HCT116 (cell line): ENCODE data around the gene EYA2. TPM values are rescaled to one million over a fixed set of nuclear protein-coding genes. Genes with fewer than 3 reads are reported as not detected.
A peak's percentile ranks its signal among the peaks of the same experiment; 100 is the strongest.

Experiments used
- ATAC-seq: fragments of 200-7000 bp; cut with Tn5 transposase; 2 replicates; pipeline ENCODE4 v1.9.1; 2020; ENCODE audit warnings: mild to moderate bottlenecking, moderate library complexity
- BruUV-seq: library from RNA; stranded (reverse); fragments of 400-500 nt; replicated peaks from 2 replicates; lab custom pipeline; 2021; lab: Mats Ljungman, UMichigan
- CTCF ChIA-PET: fragments of 300-600 bp; sonication (Branson Sonifier 250); formaldehyde crosslinking; loops from one replicate; lab custom pipeline; 2021; ENCODE audit warnings: antibody characterized with exemption; lab: Charles Lee
- POLR2A ChIA-PET: fragments of 300-600, 350-600 bp; sonication (Branson Sonifier 250); formaldehyde crosslinking; loops from one replicate; lab custom pipeline; 2021; ENCODE audit warnings: antibody characterized with exemption; lab: Charles Lee
- RAD21 ChIA-PET, 2 experiments: fragments of 300-600 bp; sonication (Branson Sonifier 250); formaldehyde crosslinking; loops; one replicate each; lab custom pipeline; 2023; ENCODE audit warnings: low total read pairs in 2 of 2; ENCODE audit not compliant: uncharacterized antibody in 2 of 2, unreplicated experiment in 2 of 2, low non-redundant PET in 1 of 2; lab: Charles Lee
- DNase-seq: peaks from one replicate; pipeline ENCODE4 v3.0.0-alpha.2; 2010; ENCODE audit warnings: low read depth, low spot score
- H2AFZ ChIP-seq: fragments of 200-600 bp; shearing (Covaris generic), sonication (generic); 2 replicates; pipeline ENCODE4 v1.6.1; 2017; ENCODE audit warnings: low read depth, mixed run types, mixed read lengths, antibody characterized with exemption, low read length; ENCODE audit not compliant: poor library complexity, severe bottlenecking
- H3K27ac ChIP-seq: 2 replicates; pipeline ENCODE4 v1.5.1; 2012; ENCODE audit warnings: low read depth, low read length
- H3K27me3 ChIP-seq: fragments of 200-600 bp; sonication (generic); 2 replicates; pipeline ENCODE4 v1.6.1; 2016; ENCODE audit warnings: mixed run types, low read length, mixed read lengths; ENCODE audit not compliant: insufficient read depth
- H3K36me3 ChIP-seq, 2 experiments: fragments of 200-500 bp in 1 of 2; fragments of 200-600 bp in 1 of 2; sonication (Bioruptor generic) in 1 of 2; sonication (generic) in 1 of 2; 2 replicates each; pipeline versions ENCODE4 v1.5.1 to v1.6.1; 2014 to 2016; ENCODE audit warnings: low read length in 2 of 2, inconsistent platforms in 1 of 2, mixed read lengths in 1 of 2, mixed run types in 1 of 2; ENCODE audit not compliant: insufficient read depth in 2 of 2, control insufficient read depth in 1 of 2
- H3K4me1 ChIP-seq, 2 experiments: fragments of 200-600 bp in 1 of 2; sonication (generic) in 1 of 2; 2 replicates each; pipeline versions ENCODE4 v1.5.1 to v1.6.1; 2012 to 2017; ENCODE audit warnings: low read length in 2 of 2, inconsistent platforms in 1 of 2, mild to moderate bottlenecking in 1 of 2, mixed read lengths in 1 of 2, mixed run types in 1 of 2, moderate library complexity in 1 of 2; ENCODE audit not compliant: insufficient read depth in 2 of 2, control insufficient read depth in 1 of 2
- H3K4me2 ChIP-seq: fragments of 200-600 bp; sonication (generic); 2 replicates; pipeline ENCODE4 v1.6.1; 2017; ENCODE audit warnings: mixed run types, low read length, mixed read lengths
- H3K4me3 ChIP-seq, 2 experiments: fragments of 200-600 bp in 1 of 2; sonication (generic) in 1 of 2; replicated peaks in 1 of 2; 2 replicates each; pipeline ENCODE4 v1.5.1; 2011 to 2016; ENCODE audit warnings: low read length in 2 of 2, control low read depth in 1 of 2, low read depth in 1 of 2, mild to moderate bottlenecking in 1 of 2, mixed read lengths in 1 of 2, mixed run types in 1 of 2
- H3K79me2 ChIP-seq: fragments of 200-600 bp; sonication (generic); 2 replicates; pipeline ENCODE4 v1.6.1; 2017; ENCODE audit warnings: mild to moderate bottlenecking, mixed run types, low read length, moderate library complexity, mixed read lengths; ENCODE audit not compliant: insufficient read depth
- H3K9ac ChIP-seq: fragments of 200-600 bp; sonication (generic); 2 replicates; pipeline ENCODE4 v1.6.1; 2016; ENCODE audit warnings: low read length, mixed read lengths
- H3K9me2 ChIP-seq: fragments of 200-600 bp; sonication (generic), shearing (Covaris generic); 2 replicates; pipeline ENCODE4 v1.6.1; 2017; ENCODE audit warnings: mixed run types, mild to moderate bottlenecking, moderate library complexity; ENCODE audit not compliant: insufficient read depth
- H3K9me3 ChIP-seq, 2 experiments: fragments of 200-500 bp in 1 of 2; fragments of 200-600 bp in 1 of 2; sonication (Bioruptor generic) in 1 of 2; sonication (generic) in 1 of 2; 2 replicates each; pipeline ENCODE4 v1.6.1; 2014 to 2017; ENCODE audit warnings: low read length in 2 of 2, mixed read lengths in 2 of 2, inconsistent platforms in 1 of 2, low read depth in 1 of 2, mild to moderate bottlenecking in 1 of 2, mixed run types in 1 of 2, moderate library complexity in 1 of 2; ENCODE audit not compliant: control insufficient read depth in 1 of 2, insufficient read depth in 1 of 2
- H4K20me1 ChIP-seq: fragments of 200-600 bp; sonication (generic), shearing (Covaris generic); 2 replicates; pipeline ENCODE4 v1.6.1; 2017; ENCODE audit warnings: mixed run types, mild to moderate bottlenecking, moderate library complexity; ENCODE audit not compliant: insufficient read depth
- CBX3 ChIP-seq: IDR thresholded peaks from 2 replicates; pipeline ENCODE4 v1.6.1; 2012; ENCODE audit warnings: low read depth
- EGR1 ChIP-seq: IDR thresholded peaks from 2 replicates; pipeline ENCODE4 v1.6.1; 2012; ENCODE audit warnings: low read depth
- ELF1 ChIP-seq: IDR thresholded peaks from 2 replicates; pipeline ENCODE4 v1.6.1; 2012; ENCODE audit warnings: low read depth, borderline replicate concordance
- EZH2 ChIP-seq: fragments of 200-600 bp; sonication (generic); IDR thresholded peaks from 2 replicates; pipeline ENCODE4 v1.6.1; 2017; ENCODE audit warnings: antibody characterized with exemption, mixed run types
- EZH2phosphoT487 ChIP-seq: fragments of 200-600 bp; IDR thresholded peaks from 2 replicates; pipeline ENCODE4 v1.6.1; 2018; ENCODE audit warnings: antibody characterized with exemption, borderline replicate concordance
- FOSL1 ChIP-seq: IDR thresholded peaks from 2 replicates; pipeline ENCODE4 v1.6.1; 2012; ENCODE audit warnings: low read depth
- JUND ChIP-seq: IDR thresholded peaks from 2 replicates; pipeline ENCODE4 v1.6.1; 2012
- POLR2A ChIP-seq: IDR thresholded peaks from 2 replicates; pipeline ENCODE4 v1.7.0; 2011; ENCODE audit warnings: borderline replicate concordance; ENCODE audit not compliant: insufficient read depth, insufficient read length; ENCODE audit errors: extremely low read depth
- POLR2AphosphoS5 ChIP-seq: IDR thresholded peaks from 2 replicates; pipeline ENCODE4 v1.6.1; 2011; ENCODE audit warnings: mild to moderate bottlenecking, low read depth, low read length, moderate library complexity
- RAD21 ChIP-seq: IDR thresholded peaks from 2 replicates; pipeline ENCODE4 v1.6.1; 2012; ENCODE audit warnings: low read depth, mild to moderate bottlenecking
- SIN3A ChIP-seq: IDR thresholded peaks from 2 replicates; pipeline ENCODE4 v1.6.1; 2012; ENCODE audit warnings: low read depth
- SP1 ChIP-seq: IDR thresholded peaks from 2 replicates; pipeline ENCODE4 v1.6.1; 2012; ENCODE audit warnings: low read depth
- SRF ChIP-seq: IDR thresholded peaks from 2 replicates; pipeline ENCODE4 v1.6.1; 2012; ENCODE audit warnings: low read depth
- TCF7L2 ChIP-seq: IDR thresholded peaks from 2 replicates; pipeline ENCODE4 v1.7.0; 2011; ENCODE audit warnings: borderline replicate concordance, inconsistent platforms; ENCODE audit not compliant: insufficient read depth, insufficient read length; ENCODE audit errors: extremely low read depth
- YY1 ChIP-seq: IDR thresholded peaks from 2 replicates; pipeline ENCODE4 v1.6.1; 2011; ENCODE audit warnings: low read length, low read depth, moderate library complexity, mild to moderate bottlenecking; ENCODE audit not compliant: insufficient replicate concordance; ENCODE audit errors: extremely low read depth
- ZFX ChIP-seq: fragments of 450-650 bp; IDR thresholded peaks from 2 replicates; pipeline ENCODE4 v1.6.1; 2017
- ZNF274 ChIP-seq: fragments of 200-500 bp; sonication (Bioruptor generic); IDR thresholded peaks from 2 replicates; pipeline ENCODE4 v1.6.1; 2014; ENCODE audit warnings: mild to moderate bottlenecking, low read depth, low read length, inconsistent platforms
- intact Hi-C: fragments of 100-400 bp; cut with micrococcal nuclease; formaldehyde crosslinking; loops from 2 replicates; pipeline ENCODE4 v1.10.0; 2022
- total RNA-seq: library from RNA; stranded (reverse); gene quantifications from one replicate; pipeline ENCODE4 v1.2.1, GENCODE V29; 2021; ENCODE audit not compliant: unreplicated experiment
- TF ChIP-seq, protein P1 (sequence below): IDR thresholded peaks from 2 replicates; pipeline ENCODE4 v1.6.1; 2012; ENCODE audit warnings: low read depth
- TF ChIP-seq, protein P2 (sequence below): IDR thresholded peaks from 2 replicates; pipeline ENCODE4 v1.6.1; 2012
- TF ChIP-seq, protein P3 (sequence below): IDR thresholded peaks from 2 replicates; pipeline ENCODE4 v1.6.1; 2011; ENCODE audit warnings: mild to moderate bottlenecking, low read length, moderate library complexity; ENCODE audit not compliant: insufficient replicate concordance; ENCODE audit errors: extremely low read depth
- TF ChIP-seq, protein P4 (sequence below): IDR thresholded peaks from 2 replicates; pipeline ENCODE4 v1.6.1; 2012

EYA2 gene
- total RNA-seq, 1 experiment from 2014 or later = not detected

DNA sequence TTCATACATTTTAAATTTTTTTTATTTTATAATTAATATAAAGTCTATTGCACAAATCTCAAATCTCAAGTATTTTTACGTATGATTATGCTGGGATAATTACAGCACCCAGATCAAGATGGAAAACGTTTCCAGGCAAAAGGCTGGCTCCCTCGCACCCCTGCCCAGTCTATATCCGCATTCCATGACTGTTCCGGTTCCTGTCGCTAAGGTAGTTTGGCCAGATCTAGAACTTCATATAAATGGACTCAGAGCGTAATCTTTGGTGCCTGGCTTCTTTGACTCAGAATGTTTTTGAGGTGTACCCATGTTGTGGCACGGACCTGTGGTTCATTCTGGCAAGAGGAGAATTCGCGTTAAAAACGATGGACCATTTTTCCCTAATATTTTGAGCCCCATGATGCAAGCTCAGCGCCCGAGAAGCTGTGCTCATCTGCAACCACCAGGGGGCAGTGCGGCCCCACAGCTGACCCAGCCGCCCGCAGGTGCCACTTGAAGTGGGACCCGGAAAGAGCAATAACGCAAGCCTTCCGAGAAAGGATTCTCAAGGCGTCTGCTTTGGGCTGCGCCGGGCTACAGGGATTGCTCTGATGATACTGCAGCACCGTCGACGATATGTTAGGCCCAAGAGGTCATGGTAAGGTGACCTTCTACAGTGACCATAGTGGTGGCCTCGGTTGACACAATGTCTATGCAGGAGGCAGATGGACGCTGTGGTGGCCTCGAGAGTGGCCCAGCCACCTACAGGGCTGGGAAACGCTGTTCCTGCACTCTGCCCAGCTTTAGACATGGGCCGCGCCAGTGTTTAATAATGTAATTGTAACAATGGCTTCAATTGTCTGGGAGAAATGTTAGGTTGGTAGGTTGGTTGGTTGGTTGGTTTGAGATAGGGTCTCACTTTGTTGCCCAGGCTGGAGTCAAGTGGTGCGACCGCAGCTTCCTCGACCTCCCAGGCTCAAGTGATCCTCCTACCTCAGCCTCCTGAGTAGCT is 301.7 kb downstream of the EYA2 start:
- Histone ChIP-seq H3K9ac (no peak overlapping the region), H3K9me2 (no peaks in the 10 kb centered on the region), H4K20me1 (no peaks in the 10 kb centered on the region), H3K9me3 (no peaks in the 10 kb centered on the region), H2AFZ (peak overlapping the region; percentile 69), H3K4me2 (peak overlapping the region; percentile 57), H3K27ac (no peak overlapping the region), H3K79me2 (no peaks in the 10 kb centered on the region), H3K27me3 (no peaks in the 10 kb centered on the region), H3K4me3 (no peak overlapping the region), H3K36me3 (no peaks in the 10 kb centered on the region), H3K4me1 (peaks cover 16 to 45% of the 10 kb centered on the region in 2 experiments)
- RAD21 ChIA-PET = interaction anchor here (0.6 to 1.4 kb wide), 8 partner anchors 9 to 245 kb away, joined by 3 to 17 read pairs (median 3); no protein-coding TSS in a partner anchor
- ATAC-seq = peak; percentile 75
- no TSS peak for BruUV-seq
- intact Hi-C loops = loop anchor here (1.0 to 5.0 kb wide), 4 partner anchors 76 to 1426 kb away; no protein-coding TSS in a partner anchor
- CTCF ChIA-PET = interaction anchor here (0.6 to 4.5 kb wide), 11 partner anchors 9 to 1424 kb away, joined by 3 to 78 read pairs (median 4); no protein-coding TSS in a partner anchor
- POLR2A ChIA-PET = interaction anchor here (0.8 to 1.1 kb wide), 3 partner anchors 8 to 188 kb away, joined by 4 to 5 read pairs (median 4); no protein-coding TSS in a partner anchor
- peak; percentile 62 for DNase-seq
- no peak for TF ChIP-seq EZH2phosphoT487
- TF ChIP-seq POLR2AphosphoS5 = 0 out of 2 replicates have a peak, but pooled peaks have one; percentile 14
- TF ChIP-seq ZNF274 = no peak
- TF ChIP-seq SIN3A = no peak
- TF ChIP-seq, protein P1, sequence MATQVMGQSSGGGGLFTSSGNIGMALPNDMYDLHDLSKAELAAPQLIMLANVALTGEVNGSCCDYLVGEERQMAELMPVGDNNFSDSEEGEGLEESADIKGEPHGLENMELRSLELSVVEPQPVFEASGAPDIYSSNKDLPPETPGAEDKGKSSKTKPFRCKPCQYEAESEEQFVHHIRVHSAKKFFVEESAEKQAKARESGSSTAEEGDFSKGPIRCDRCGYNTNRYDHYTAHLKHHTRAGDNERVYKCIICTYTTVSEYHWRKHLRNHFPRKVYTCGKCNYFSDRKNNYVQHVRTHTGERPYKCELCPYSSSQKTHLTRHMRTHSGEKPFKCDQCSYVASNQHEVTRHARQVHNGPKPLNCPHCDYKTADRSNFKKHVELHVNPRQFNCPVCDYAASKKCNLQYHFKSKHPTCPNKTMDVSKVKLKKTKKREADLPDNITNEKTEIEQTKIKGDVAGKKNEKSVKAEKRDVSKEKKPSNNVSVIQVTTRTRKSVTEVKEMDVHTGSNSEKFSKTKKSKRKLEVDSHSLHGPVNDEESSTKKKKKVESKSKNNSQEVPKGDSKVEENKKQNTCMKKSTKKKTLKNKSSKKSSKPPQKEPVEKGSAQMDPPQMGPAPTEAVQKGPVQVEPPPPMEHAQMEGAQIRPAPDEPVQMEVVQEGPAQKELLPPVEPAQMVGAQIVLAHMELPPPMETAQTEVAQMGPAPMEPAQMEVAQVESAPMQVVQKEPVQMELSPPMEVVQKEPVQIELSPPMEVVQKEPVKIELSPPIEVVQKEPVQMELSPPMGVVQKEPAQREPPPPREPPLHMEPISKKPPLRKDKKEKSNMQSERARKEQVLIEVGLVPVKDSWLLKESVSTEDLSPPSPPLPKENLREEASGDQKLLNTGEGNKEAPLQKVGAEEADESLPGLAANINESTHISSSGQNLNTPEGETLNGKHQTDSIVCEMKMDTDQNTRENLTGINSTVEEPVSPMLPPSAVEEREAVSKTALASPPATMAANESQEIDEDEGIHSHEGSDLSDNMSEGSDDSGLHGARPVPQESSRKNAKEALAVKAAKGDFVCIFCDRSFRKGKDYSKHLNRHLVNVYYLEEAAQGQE = no peak
- TF ChIP-seq ZFX = no peak
- no peak for TF ChIP-seq TCF7L2
- TF ChIP-seq RAD21 = peak; percentile 99
- no peak for TF ChIP-seq ELF1
- no peak for TF ChIP-seq SP1
- peak; percentile 58 for TF ChIP-seq YY1
- no peak; the same call in 1 of the 2 replicates for TF ChIP-seq CBX3
- no peak for TF ChIP-seq FOSL1
- TF ChIP-seq, protein P2, sequence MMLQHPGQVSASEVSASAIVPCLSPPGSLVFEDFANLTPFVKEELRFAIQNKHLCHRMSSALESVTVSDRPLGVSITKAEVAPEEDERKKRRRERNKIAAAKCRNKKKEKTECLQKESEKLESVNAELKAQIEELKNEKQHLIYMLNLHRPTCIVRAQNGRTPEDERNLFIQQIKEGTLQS = no peak
- TF ChIP-seq, protein P3, sequence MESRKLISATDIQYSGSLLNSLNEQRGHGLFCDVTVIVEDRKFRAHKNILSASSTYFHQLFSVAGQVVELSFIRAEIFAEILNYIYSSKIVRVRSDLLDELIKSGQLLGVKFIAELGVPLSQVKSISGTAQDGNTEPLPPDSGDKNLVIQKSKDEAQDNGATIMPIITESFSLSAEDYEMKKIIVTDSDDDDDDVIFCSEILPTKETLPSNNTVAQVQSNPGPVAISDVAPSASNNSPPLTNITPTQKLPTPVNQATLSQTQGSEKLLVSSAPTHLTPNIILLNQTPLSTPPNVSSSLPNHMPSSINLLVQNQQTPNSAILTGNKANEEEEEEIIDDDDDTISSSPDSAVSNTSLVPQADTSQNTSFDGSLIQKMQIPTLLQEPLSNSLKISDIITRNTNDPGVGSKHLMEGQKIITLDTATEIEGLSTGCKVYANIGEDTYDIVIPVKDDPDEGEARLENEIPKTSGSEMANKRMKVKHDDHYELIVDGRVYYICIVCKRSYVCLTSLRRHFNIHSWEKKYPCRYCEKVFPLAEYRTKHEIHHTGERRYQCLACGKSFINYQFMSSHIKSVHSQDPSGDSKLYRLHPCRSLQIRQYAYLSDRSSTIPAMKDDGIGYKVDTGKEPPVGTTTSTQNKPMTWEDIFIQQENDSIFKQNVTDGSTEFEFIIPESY = no peak
- TF ChIP-seq, protein P4, sequence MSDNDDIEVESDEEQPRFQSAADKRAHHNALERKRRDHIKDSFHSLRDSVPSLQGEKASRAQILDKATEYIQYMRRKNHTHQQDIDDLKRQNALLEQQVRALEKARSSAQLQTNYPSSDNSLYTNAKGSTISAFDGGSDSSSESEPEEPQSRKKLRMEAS = no peak
- TF ChIP-seq JUND = no peak
- no peak for TF ChIP-seq EGR1
- TF ChIP-seq EZH2 = no peak
- TF ChIP-seq SRF = no peak
- TF ChIP-seq POLR2A = no peak
